Skin epidermis (tissue), 12 donors: Measurements from ENCODE around the gene GHRH.

Experiments
- H3K27ac ChIP-seq, 21 experiments: fragments of 200-600 bp; sonication (generic) in 11 of 21; one replicate each; pipeline ENCODE4 v1.5.0; 2020; ENCODE audit warnings: mild to moderate bottlenecking in 3 of 21, inconsistent platforms in 2 of 21, moderate library complexity in 2 of 21
- H3K4me3 ChIP-seq, 7 experiments: fragments of 200-600 bp; sonication (generic) in 2 of 7; one replicate each; pipeline ENCODE4 v1.5.0; 2020; ENCODE audit warnings: inconsistent platforms in 2 of 7, mild to moderate bottlenecking in 2 of 7, moderate library complexity in 1 of 7

The GHRH gene

GRCh38 chr20:37261714-37262113 lies at the start of gene GHRH:
Gene GHRH (minus strand): TSS chr20:37261814. CDS start chr20:37256889, 4,925 bp downstream.
- H3K27ac ChIP-seq = no peak within 1 kb of the TSS
- H3K4me3 ChIP-seq = no peak within 1 kb of the TSS

GRCh38 chr20:37310951-37311350 lies 49.3 kb upstream of the GHRH start:
- Histone ChIP-seq H3K27ac (peak overlapping the region in 4 of 21 experiments; percentile 2 to 76 (median 33)), H3K4me3 (no peak overlapping the region)

DNA sequence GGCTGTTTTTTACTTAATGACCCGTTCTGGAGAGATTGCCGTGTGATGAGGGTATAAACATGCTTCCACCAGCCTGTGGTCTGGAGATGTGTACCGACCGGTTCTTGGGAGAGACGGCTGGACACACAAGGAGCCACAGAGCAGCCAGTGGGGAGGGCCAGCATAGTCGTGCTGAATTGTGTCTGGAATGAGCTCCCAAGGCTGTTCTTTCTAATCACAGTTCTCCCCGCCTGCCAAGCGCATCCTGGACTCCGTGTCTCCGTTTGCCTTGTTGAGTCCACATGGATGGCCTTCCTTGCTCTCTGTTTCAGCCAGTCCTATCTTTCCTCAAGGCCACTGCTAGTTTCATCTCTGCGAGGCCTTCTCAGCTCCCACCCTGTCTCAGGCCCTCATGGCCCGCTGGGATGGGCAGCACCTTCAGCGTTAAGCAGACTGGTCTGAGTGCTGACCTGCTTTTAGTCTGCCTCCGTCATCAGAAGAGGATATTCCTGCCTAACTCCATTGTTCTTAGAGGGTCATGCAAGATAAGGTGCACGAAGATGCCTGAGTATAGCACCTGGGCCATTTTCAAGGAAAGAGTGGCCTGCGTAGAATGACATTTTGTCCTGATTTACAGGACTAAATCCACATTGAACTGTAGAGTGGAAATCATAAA lies 48.4 kb upstream of the GHRH start:
- H3K4me3 ChIP-seq = no peak overlapping the region
- H3K27ac ChIP-seq = peak overlapping the region in 2 of 21 experiments; percentile 24 to 33

DNA sequence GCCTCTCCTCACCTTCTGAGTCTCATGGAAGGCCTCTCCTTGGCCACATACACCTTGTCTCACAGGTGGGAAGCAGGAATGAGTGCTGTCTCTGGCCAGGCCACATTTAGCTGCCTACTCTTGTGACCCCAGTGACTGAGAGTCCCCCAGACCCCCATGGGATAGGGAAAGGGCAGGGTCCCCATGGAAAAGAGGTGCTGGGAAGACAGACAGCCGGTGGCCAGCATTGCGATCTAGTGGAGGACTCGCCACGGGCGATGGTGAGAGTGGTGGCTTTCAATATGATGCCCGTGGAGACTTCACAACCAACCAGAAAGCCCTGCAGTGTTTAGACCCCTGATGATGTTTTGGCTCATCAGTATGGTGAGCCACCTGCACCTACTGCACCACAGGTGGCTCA lies 47.7 kb upstream of the GHRH start:
- H3K27ac ChIP-seq = peak overlapping the region in 3 of 21 experiments; percentile 33 to 57 (median 33)
- H3K4me3 ChIP-seq = no peak overlapping the region

GRCh38 chr20:37308086-37309050 lies 46.8 kb upstream of the GHRH start:
- no peak overlapping the region for H3K4me3 ChIP-seq
- peak overlapping the region in 7 of 21 experiments; percentile 26 to 57 (median 42) for H3K27ac ChIP-seq

DNA sequence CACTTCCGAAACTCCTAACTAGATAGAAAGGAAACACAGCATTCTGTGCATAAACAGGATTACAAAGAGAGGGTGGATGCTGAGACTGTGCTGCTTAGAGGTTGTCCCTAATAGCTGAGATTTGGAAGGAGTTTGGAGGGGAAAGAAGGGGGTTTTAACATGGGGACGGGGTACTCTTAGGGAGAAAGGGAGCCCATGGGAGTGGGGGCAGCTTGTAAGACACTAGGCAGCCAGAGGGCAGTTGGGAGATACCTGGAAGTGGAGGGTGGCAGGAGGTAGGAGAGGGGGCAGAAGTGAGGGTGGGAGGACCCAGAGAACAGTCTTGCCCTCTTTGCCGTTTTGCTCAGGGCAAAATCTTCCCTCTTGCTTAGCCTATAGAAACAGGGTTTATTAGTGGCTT lies 44.2 kb upstream of the GHRH start:
- Histone ChIP-seq H3K4me3 (no peak overlapping the region), H3K27ac (peak overlapping the region in 1 of 21 experiments; percentile 2)

DNA sequence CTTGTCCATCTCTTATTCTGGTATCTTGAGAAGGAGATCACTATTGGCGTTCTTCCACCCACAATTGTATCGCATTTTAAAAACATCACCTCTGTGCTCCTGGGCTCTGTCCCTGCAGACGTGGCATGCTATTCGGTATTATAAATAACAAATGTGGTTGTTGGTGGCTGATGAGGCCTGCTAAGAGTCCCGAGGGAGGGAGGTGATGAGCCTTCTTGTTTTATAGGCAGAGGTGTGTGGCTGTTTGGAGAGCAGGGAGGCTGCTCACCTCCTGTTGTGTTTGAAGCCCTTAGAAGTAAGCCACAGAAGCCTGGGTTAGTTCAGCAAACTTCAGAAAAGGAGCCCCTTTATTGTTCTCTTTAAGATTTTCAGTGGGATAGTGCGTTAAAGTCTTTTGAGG lies 43.5 kb upstream of the GHRH start:
- no peak overlapping the region for H3K27ac ChIP-seq

GRCh38 chr20:37303637-37304036 lies 42.0 kb upstream of the GHRH start:
- no peak overlapping the region for H3K27ac ChIP-seq
- H3K4me3 ChIP-seq = no peak overlapping the region

More for the DNA sequence above, 43.5 kb upstream of the GHRH start:
- H3K4me3 ChIP-seq = no peak overlapping the region

GRCh38 chr20:37302981-37303380 lies 41.4 kb upstream of the GHRH start:
- no peak overlapping the region for H3K4me3 ChIP-seq
- no peak overlapping the region for H3K27ac ChIP-seq

GRCh38 chr20:37301558-37301957 lies 39.9 kb upstream of the GHRH start:
- no peak overlapping the region for H3K4me3 ChIP-seq
- no peak overlapping the region for H3K27ac ChIP-seq

- Histone ChIP-seq H3K4me3 (no peak overlapping the region), H3K27ac (no peak overlapping the region)
These were observed 39.5 kb upstream of the GHRH start for GRCh38 chr20:37301120-37301519.

GRCh38 chr20:37299718-37300528 lies 38.3 kb upstream of the GHRH start:
- Histone ChIP-seq H3K27ac (no peak overlapping the region), H3K4me3 (no peak overlapping the region)

DNA sequence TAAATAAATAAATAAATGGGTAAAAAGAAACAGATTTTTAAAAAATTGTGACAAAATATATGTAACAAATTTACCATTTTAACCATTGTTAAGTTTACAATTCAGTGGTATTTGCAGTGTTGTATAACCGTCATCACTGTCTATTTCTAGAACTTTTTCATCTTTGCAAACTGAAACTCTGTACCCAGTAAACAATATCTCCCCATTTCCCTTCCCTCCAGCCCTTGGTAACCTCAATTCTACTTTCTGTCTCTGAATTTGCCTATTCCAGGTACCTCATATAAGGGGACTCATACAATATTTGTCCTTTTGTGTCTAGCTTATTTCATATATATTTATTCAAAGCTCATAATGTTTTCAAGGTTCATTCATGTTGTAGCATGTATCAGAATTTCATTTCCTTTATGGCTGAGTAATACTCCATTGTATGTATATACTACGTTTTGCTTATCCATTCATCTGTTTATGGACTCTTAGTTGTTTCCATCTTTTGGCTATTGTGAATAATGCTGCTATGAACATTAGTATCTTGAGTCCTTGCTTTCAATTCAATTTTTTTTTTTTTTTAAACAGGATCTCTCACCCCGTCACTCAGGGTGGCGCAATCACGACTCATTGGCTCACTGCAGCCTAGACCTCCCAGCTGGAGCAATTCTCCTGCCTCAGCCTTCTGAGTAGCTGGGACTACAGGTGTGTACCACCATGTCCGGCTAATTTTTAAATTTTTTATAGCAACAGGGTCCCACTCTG lies 36.8 kb upstream of the GHRH start:
- Histone ChIP-seq H3K4me3 (no peak overlapping the region), H3K27ac (peak overlapping the region in 1 of 21 experiments; percentile 1)

DNA sequence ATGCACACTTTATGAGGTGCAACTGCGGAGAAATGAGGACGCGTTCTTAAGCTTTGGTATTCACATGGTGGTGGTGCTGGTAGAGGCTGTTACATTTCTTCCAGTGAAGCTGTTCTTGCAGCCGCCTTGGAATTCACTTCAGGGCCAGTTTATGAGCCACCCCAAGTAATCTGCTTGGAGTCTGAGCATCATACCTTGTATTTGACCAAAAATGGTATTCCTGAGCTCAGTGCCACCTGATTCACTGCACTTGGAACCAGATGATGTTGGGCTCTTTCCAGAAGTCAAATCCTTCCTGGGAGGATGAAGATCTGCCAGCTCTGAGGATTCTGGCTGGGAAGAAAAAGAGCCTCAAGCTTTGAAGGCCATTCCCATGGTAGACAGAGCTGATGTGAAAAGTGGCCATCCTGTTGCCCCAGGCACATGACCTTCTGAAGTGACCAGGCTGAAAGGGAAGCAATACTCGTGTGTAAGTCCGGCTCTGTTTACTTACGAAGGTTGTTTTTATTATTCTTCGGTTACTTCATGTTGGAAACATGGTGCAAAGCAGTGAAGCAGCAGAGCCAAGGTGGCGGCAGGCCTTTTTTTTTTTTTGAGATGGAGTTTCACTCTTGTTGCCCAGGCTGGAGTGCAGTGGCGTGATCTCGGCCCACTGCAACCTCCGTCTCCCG lies 35.6 kb upstream of the GHRH start:
- Histone ChIP-seq H3K4me3 (no peak overlapping the region), H3K27ac (peak overlapping the region in 12 of 21 experiments; percentile 2 to 78 (median 44))

- Histone ChIP-seq H3K27ac (peak overlapping the region in 14 of 21 experiments; percentile 13 to 78 (median 68)), H3K4me3 (no peak overlapping the region)
These were observed 34.8 kb upstream of the GHRH start for GRCh38 chr20:37296371-37296770.

DNA sequence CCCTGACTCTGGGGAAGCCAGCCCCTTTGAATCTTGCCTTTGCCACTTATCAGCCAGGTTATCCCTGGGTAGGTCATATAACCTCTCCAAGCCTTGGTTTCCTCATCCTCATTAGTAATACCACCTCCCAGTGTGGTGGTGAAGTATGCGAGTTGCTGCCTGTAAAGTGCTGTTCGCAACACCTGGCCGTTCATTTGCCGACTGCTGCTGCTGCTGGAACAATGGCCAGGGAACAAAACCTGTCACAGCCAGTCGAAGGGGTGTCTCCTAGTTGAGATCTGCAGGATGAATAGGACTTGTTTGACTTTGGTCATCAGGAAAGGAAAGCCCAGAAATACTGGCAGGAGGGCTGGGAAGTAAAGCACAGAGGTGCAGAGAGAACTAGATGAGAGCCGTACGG lies 34.0 kb upstream of the GHRH start:
- peak overlapping the region in 19 of 21 experiments; percentile 11 to 78 (median 62) for H3K27ac ChIP-seq
- no peak overlapping the region for H3K4me3 ChIP-seq

- H3K27ac ChIP-seq = peak overlapping the region in 18 of 21 experiments; percentile 11 to 78 (median 64)
These were observed 33.4 kb upstream of the GHRH start for GRCh38 chr20:37295001-37295400.

GRCh38 chr20:37294262-37294981 lies 32.8 kb upstream of the GHRH start:
- peak overlapping the region in 19 of 21 experiments; percentile 2 to 78 (median 62) for H3K27ac ChIP-seq
- H3K4me3 ChIP-seq = no peak overlapping the region

More at GRCh38 chr20:37295001-37295400, 33.4 kb upstream of the GHRH start:
- no peak overlapping the region for H3K4me3 ChIP-seq
